ENCODE measurements around the gene PIGC.

- TF ChIP-seq, protein P1, sequence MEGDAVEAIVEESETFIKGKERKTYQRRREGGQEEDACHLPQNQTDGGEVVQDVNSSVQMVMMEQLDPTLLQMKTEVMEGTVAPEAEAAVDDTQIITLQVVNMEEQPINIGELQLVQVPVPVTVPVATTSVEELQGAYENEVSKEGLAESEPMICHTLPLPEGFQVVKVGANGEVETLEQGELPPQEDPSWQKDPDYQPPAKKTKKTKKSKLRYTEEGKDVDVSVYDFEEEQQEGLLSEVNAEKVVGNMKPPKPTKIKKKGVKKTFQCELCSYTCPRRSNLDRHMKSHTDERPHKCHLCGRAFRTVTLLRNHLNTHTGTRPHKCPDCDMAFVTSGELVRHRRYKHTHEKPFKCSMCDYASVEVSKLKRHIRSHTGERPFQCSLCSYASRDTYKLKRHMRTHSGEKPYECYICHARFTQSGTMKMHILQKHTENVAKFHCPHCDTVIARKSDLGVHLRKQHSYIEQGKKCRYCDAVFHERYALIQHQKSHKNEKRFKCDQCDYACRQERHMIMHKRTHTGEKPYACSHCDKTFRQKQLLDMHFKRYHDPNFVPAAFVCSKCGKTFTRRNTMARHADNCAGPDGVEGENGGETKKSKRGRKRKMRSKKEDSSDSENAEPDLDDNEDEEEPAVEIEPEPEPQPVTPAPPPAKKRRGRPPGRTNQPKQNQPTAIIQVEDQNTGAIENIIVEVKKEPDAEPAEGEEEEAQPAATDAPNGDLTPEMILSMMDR (IDR thresholded peaks at IDR 0.05), result no peak
- TF ChIP-seq POLR2A (IDR thresholded peaks at IDR 0.05), result no peak
These were observed 32.4 kb upstream of the PIGC start for GRCh38 chr1:172476218-172476811.

Data from body of pancreas (tissue), 4 donors.